T-cell (primary cell): ENCODE measurements around the gene PSENEN. TPM values are rescaled to one million over a fixed set of nuclear protein-coding genes. Genes with fewer than 3 reads are reported as not detected.

Experiments used
- ATAC-seq, 4 experiments: fragments of 200-7000 bp in 3 of 4; fragments of 150-1000 bp in 1 of 4; cut with Tn5 transposase; replicated peaks in 1 of 4; 1 replicate in 3 of 4; 2 replicates in 1 of 4; pipeline ENCODE4 v1.10.0; 2021; ENCODE audit warnings: moderate library complexity in 3 of 4, mild to moderate bottlenecking in 2 of 4, moderate number of reproducible peaks in 1 of 4
- CTCF ChIA-PET, 2 donors: fragments of 300-600 bp; sonication (Branson Sonifier 250); formaldehyde crosslinking; loops; one replicate each; lab custom pipeline; 2022; ENCODE audit warnings: antibody characterized with exemption in 2 of 2; lab: Charles Lee
- POLR2A ChIA-PET, 2 donors: fragments of 300-600 bp; sonication (Branson Sonifier 250); formaldehyde crosslinking; loops; one replicate each; lab custom pipeline; 2022; ENCODE audit warnings: antibody characterized with exemption in 2 of 2; lab: Charles Lee
- DNase-seq, 35 experiments: peaks; one replicate each; pipeline versions ENCODE4 v3.0.0 to v3.0.0-alpha.2; 2013 to 2023
- H3K27ac ChIP-seq: one replicate; pipeline ENCODE4 v1.5.1; 2013; ENCODE audit warnings: low read length
- H3K27me3 ChIP-seq, 2 experiments: replicated peaks in 1 of 2; 1 replicate in 1 of 2; 2 replicates in 1 of 2; pipeline versions ENCODE4 v1.6.1 to v1.7.0; 2013; ENCODE audit warnings: low read length in 1 of 2, mixed read lengths in 1 of 2; ENCODE audit not compliant: control insufficient read depth in 2 of 2, insufficient read depth in 2 of 2; ENCODE audit errors: extremely low read depth in 1 of 2
- H3K36me3 ChIP-seq, 2 donors: 1 replicate in 1 of 2; 2 replicates in 1 of 2; pipeline versions ENCODE4 v1.6.1 to v1.7.0; 2013; ENCODE audit warnings: low read length in 1 of 2; ENCODE audit not compliant: control insufficient read depth in 2 of 2, insufficient read depth in 1 of 2; ENCODE audit errors: extremely low read depth in 1 of 2
- H3K4me1 ChIP-seq, 2 experiments: 1 replicate in 1 of 2; 2 replicates in 1 of 2; pipeline versions ENCODE4 v1.6.1 to v1.7.0; 2013; ENCODE audit warnings: low read length in 2 of 2, mixed read lengths in 1 of 2; ENCODE audit not compliant: insufficient read depth in 2 of 2, control insufficient read depth in 1 of 2; ENCODE audit errors: extremely low read depth in 1 of 2
- H3K4me3 ChIP-seq, 2 donors: 1 replicate in 1 of 2; 2 replicates in 1 of 2; pipeline versions ENCODE4 v1.5.1 to v1.7.0; 2013; ENCODE audit warnings: mild to moderate bottlenecking in 2 of 2, low read length in 1 of 2, moderate library complexity in 1 of 2; ENCODE audit not compliant: control insufficient read depth in 1 of 2; ENCODE audit errors: extremely low read depth in 1 of 2
- H3K9me3 ChIP-seq: 2 replicates; pipeline ENCODE4 v1.7.0; 2013
- H3K27ac Mint-ChIP-seq, 2 donors: one replicate each; pipeline ENCODE4 v1.8.0; 2020 to 2021; ENCODE audit warnings: mild to moderate bottlenecking in 2 of 2, mixed read lengths in 2 of 2
- H3K27me3 Mint-ChIP-seq, 2 donors: one replicate each; pipeline ENCODE4 v1.8.0; 2021 to 2022; ENCODE audit warnings: mixed read lengths in 2 of 2
- H3K36me3 Mint-ChIP-seq: one replicate; pipeline ENCODE4 v1.8.0; 2021; ENCODE audit warnings: mixed read lengths
- H3K4me1 Mint-ChIP-seq, 3 donors: one replicate each; pipeline ENCODE4 v1.8.0; 2020 to 2022; ENCODE audit warnings: mixed read lengths in 3 of 3, mild to moderate bottlenecking in 1 of 3
- H3K4me3 Mint-ChIP-seq, 3 donors: one replicate each; pipeline ENCODE4 v1.8.0; 2020 to 2022; ENCODE audit warnings: mild to moderate bottlenecking in 3 of 3, mixed read lengths in 3 of 3, moderate library complexity in 3 of 3
- H3K9me3 Mint-ChIP-seq, 3 donors: one replicate each; pipeline ENCODE4 v1.8.0; 2020 to 2022; ENCODE audit warnings: mixed read lengths in 3 of 3
- WGBS: methylation state at CpG from one replicate; pipeline ENCODE4 v1.1.5; 2013; ENCODE audit warnings: missing lambda C conversion rate; ENCODE audit not compliant: insufficient coverage; 5-methylcytosine and 5-hydroxymethylcytosine counted together
- total RNA-seq, 35 experiments: library from RNA in 6 of 35; stranded (reverse) in 6 of 35; fragments of 120-200 nt in 1 of 35; gene quantifications; one replicate each; pipeline versions ENCODE4 v1.2.1 to v1.2.4 and lab custom pipeline; 2013 to 2026

Gene PSENEN, protein sequence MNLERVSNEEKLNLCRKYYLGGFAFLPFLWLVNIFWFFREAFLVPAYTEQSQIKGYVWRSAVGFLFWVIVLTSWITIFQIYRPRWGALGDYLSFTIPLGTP
- total RNA-seq (10 to 100 TPM; 21.2 to 33.5 (median 24.5) TPM), total RNA-seq (lab: John Stamatoyannopoulos, UW) (1.9 to 8.6 (median 4.3) reads per million in 29 experiments)
- 30.0 TPM for total RNA-seq (2013)

DNA sequence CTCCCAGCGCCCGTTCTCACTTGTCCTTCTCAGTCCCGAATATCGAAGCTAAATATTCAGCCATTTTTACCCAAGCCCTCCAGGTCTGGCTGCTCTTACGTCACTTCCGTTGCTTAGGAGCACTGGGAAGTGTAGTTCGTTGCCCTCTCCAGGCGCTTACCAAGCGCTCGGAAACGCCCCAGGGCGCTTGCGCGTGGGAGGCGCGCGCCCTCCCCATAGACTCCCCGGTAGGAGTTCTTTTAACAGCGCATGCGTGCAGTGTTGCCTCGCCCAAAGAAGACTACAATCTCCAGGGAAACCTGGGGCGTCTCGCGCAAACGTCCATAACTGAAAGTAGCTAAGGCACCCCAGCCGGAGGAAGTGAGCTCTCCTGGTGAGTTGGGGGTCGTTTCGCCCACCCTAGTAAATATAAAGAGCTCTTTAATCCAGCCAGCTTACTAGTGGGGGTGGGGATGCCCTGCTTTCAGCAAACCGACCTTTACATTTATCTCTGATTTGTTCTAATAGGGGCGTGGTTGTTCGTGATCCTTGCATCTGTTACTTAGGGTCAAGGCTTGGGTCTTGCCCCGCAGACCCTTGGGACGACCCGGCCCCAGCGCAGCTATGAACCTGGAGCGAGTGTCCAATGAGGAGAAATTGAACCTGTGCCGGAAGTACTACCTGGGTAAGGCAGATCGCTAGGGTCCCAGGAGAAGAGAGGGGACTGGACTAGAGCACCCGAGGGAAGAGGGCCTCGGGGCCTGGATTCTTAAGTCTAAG, at the start of gene PSENEN, which contains the start of gene U2AF1L4:
PSENEN (plus strand) TSS at position 324 of the 759 bp plus-strand sequence; CDS start at position 604, 280 bp downstream.
U2AF1L4 (minus strand) TSS at position 91 of the 759 bp plus-strand sequence; CDS start at position 64, 27 bp downstream.
- Histone ChIP-seq H3K27me3 (no peaks in the 10 kb centered on the region), H3K4me1 (peaks cover 25 to 80% of the 10 kb centered on the region in 2 experiments), H3K4me3 (peak within 1 kb of the TSS; percentile 79 to 86), H3K36me3 (no peaks in the 10 kb centered on the region), H3K9me3 (no peaks in the 10 kb centered on the region), H3K27ac (peak within 1 kb of the TSS; percentile 98)
- Mint-ChIP-seq H3K4me3 (peak within 1 kb of the TSS; percentile 87 to 99 (median 97)), H3K9me3 (no peaks in the 10 kb centered on the region), H3K27me3 (no peaks in the 10 kb centered on the region), H3K36me3 (peaks cover 13% of the 10 kb centered on the region), H3K27ac (peak within 1 kb of the TSS; percentile 99 to 100), H3K4me1 (peaks cover 54 to 72% (median 62%) of the 10 kb centered on the region in 3 donors)
- ChIA-PET POLR2A (no interaction called here), CTCF (interaction anchor here in 1 of 2 donors (0.5 to 1.5 kb wide), 4 partner anchors 9 to 231 kb away, joined by 3 to 18 read pairs (median 4); no protein-coding TSS in a partner anchor)
- DNase-seq (peak; percentile 85 to 99 (median 97)), ATAC-seq (peak; percentile 59 to 66 (median 62))
- WGBS = under 1% methylated on average over 28 of the region's 40 CpGs

DNA sequence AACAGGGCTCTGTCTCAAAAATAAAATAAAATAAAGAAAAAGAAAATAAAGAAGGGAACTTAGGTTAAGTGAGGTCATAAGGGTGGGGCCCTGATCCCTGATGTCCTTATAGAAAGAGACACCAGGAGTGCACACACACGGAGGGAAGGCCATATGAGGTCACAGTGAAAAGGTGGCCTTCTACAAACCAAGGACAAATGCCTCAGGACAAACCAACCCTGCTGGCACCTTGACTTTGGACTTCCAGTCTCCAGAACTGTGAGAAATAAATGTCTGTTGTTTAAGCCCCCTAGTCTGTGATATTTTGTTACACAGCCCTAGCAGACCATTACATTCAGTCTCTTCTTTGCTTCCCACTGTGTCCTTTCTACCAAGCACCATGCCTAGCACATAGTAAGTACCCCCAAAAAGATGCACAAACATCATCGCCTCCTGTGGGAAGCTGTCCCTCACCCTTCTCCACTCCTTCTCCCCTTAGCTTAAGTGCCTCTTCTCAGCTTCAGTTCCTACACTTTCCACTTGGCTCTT, 49.5 kb upstream of the PSENEN start:
- ATAC-seq = no peak

DNA sequence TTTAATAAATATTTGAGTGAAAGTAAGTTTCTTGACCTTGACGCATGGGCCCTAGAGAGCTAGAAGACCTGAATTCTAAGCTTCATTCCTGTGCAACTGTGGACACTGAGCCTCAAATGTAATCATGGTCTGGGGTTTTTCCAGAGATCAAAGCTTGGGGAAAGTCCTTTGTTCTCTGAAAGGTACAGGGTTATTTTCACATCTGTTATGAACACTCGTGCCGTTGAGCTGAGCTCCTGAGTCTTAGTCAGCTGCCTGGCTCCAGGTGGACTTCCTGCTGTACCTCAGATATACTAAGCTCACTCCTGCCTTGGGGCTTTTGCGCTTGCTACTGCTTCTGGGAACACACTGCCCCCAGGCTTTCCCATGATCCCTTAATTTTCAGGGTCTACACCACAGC, 48.6 kb upstream of the PSENEN start:
- H3K4me3 ChIP-seq = no peak overlapping the region
- Mint-ChIP-seq H3K27ac (no peak overlapping the region), H3K4me1 (no peaks in the 10 kb centered on the region), H3K4me3 (no peak overlapping the region), H3K27me3 (no peaks in the 10 kb centered on the region), H3K36me3 (no peaks in the 10 kb centered on the region), H3K9me3 (no peaks in the 10 kb centered on the region)
- ChIA-PET POLR2A (no interaction called here), CTCF (interaction anchor here (0.6 to 1.4 kb wide), 4 partner anchors 11 to 1813 kb away, joined by 3 to 4 read pairs (median 4); partner anchors contain the start of gene LIN37 (in 1 of the 2))
- H3K27me3 ChIP-seq = no peaks in the 10 kb centered on the region
- peaks cover 0 to 4% of the 10 kb centered on the region in 2 experiments for H3K4me1 ChIP-seq
- H3K9me3 ChIP-seq = no peaks in the 10 kb centered on the region
- no peaks in the 10 kb centered on the region for H3K36me3 ChIP-seq
- DNase-seq = no peak
- WGBS = 44% methylated on average over 4 of the region's 4 CpGs
- H3K27ac ChIP-seq = no peak overlapping the region
- ATAC-seq = no peak

More for the DNA sequence above, 49.5 kb upstream of the PSENEN start:
- H3K27me3 Mint-ChIP-seq = no peaks in the 10 kb centered on the region
- ChIA-PET POLR2A (no interaction called here), CTCF (interaction anchor here in 1 of 2 donors (1.2 to 1.4 kb wide), 2 partner anchors 17 to 52 kb away, joined by 3 to 4 read pairs; partner anchors contain the start of gene LIN37)
- no peaks in the 10 kb centered on the region for H3K4me1 Mint-ChIP-seq
- Histone ChIP-seq H3K4me1 (no peaks in the 10 kb centered on the region), H3K36me3 (no peaks in the 10 kb centered on the region), H3K27me3 (no peaks in the 10 kb centered on the region), H3K27ac (no peak overlapping the region), H3K4me3 (no peak overlapping the region), H3K9me3 (no peaks in the 10 kb centered on the region)
- H3K4me3 Mint-ChIP-seq = no peak overlapping the region
- H3K27ac Mint-ChIP-seq = no peak overlapping the region
- WGBS = no CpG with 5 or more reads among the region's 2 CpGs
- H3K36me3 Mint-ChIP-seq = no peaks in the 10 kb centered on the region
- no peaks in the 10 kb centered on the region for H3K9me3 Mint-ChIP-seq
- no peak for DNase-seq

DNA sequence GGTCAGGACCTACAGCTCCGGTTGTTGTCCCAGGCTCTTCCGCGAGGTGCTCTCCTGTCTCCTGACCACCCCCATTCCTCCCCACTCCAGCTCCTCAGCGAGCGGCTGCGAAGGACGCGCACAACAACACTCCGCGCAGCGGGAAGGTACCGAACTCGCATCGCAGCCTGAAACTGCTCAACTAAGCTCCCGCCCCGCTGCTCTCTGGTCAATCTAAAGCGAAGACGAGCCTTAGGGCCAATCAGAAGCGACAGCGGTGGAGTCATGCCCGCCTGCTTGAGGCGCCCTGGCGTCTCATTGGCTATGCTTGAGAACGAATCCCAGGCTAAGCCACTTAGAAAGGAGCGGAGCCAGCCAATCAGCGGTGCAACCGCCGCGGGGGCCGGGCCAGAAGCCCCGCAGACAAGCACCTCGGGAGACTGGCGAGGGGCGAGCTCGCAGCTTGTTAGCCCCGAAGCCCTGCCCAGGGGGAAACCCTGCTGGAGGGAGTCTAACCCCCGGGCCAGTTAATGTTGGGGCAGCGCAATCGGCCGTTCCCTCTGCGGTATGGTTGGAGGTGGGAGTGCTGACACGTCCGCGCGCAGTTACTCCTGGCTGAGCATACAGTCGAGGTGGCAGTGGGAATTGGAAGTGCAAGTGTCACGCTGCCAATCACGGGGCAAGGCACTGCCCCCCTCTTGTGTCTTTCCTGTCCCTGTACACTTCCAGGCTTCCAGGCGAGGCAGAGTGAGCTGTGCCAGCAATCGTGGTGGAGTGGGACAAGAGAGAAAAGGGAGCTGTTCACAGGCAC, 43.0 kb upstream of the PSENEN start:
- H3K4me1 Mint-ChIP-seq = peaks cover 4 to 6% (median 5%) of the 10 kb centered on the region in 3 donors
- ATAC-seq (peak; percentile 99 to 100 (median 100)), DNase-seq (peak; percentile 77 to 97 (median 91))
- POLR2A ChIA-PET = no interaction called here
- under 1% methylated on average over 47 of the region's 50 CpGs for WGBS
- H3K27ac ChIP-seq = peak overlapping the region; percentile 40
- CTCF ChIA-PET = interaction anchor here in 1 of 2 donors (0.6 to 1.3 kb wide), 7 partner anchors 9 to 43 kb away, joined by 3 to 18 read pairs (median 4); partner anchors contain the start of genes PSENEN and U2AF1L4
- peaks cover 0 to 7% of the 10 kb centered on the region in 2 experiments for H3K27me3 ChIP-seq
- no peaks in the 10 kb centered on the region for H3K36me3 ChIP-seq
- H3K4me3 ChIP-seq = peak overlapping the region; percentile 62 to 76
- H3K4me1 ChIP-seq = peaks cover 0 to 16% of the 10 kb centered on the region in 2 experiments
- H3K9me3 Mint-ChIP-seq = no peaks in the 10 kb centered on the region
- no peaks in the 10 kb centered on the region for H3K9me3 ChIP-seq
- peak overlapping the region; percentile 85 to 97 (median 95) for H3K4me3 Mint-ChIP-seq
- H3K27ac Mint-ChIP-seq = peak overlapping the region; percentile 90 to 97
- H3K27me3 Mint-ChIP-seq = peaks cover 0 to 2% of the 10 kb centered on the region in 2 donors
- H3K36me3 Mint-ChIP-seq = no peaks in the 10 kb centered on the region

DNA sequence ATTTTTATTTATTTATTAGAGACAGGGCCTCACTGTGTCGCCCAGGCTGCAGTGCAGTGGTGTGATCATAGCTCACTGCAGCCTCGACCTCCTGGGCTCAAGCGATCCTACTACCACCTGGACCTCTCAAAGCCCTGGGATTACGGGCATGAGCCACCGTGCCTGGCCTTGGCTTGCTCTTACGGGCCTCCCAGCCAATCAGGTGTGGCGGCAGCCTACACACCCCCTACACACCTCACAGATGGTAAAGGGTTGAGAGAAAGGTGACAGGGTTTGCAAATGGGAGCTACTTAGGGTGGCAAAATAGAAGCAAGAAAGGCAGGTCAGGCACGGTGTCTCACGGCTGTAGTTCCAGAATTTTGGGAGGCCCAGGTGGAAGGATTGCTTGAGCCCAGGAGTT, 42.1 kb upstream of the PSENEN start:
- H3K4me3 Mint-ChIP-seq = peak overlapping the region in 2 of 3 donors; percentile 85 to 97
- Histone ChIP-seq H3K9me3 (no peaks in the 10 kb centered on the region), H3K27ac (no peak overlapping the region), H3K36me3 (no peaks in the 10 kb centered on the region), H3K4me3 (no peak overlapping the region), H3K4me1 (peaks cover 0 to 16% of the 10 kb centered on the region in 2 experiments), H3K27me3 (peaks cover 0 to 7% of the 10 kb centered on the region in 2 experiments)
- no peak for DNase-seq
- H3K36me3 Mint-ChIP-seq = no peaks in the 10 kb centered on the region
- H3K4me1 Mint-ChIP-seq = peaks cover 4 to 6% (median 5%) of the 10 kb centered on the region in 3 donors
- 72% methylated on average over 4 of the region's 9 CpGs for WGBS
- H3K27ac Mint-ChIP-seq = no peak overlapping the region
- POLR2A ChIA-PET = no interaction called here
- peaks cover 0 to 2% of the 10 kb centered on the region in 2 donors for H3K27me3 Mint-ChIP-seq
- no peaks in the 10 kb centered on the region for H3K9me3 Mint-ChIP-seq
- CTCF ChIA-PET = interaction anchor here in 1 of 2 donors (0.6 to 1.3 kb wide), 2 partner anchors 11 to 33 kb away, joined by 4 read pairs; no protein-coding TSS in a partner anchor
- no peak for ATAC-seq
